HG03520 (cell line): Measurements from ENCODE around the gene ERCC3.
"Not testable (repeated sequence)": the region's sequence is repeated elsewhere in the genome, so short reads cannot be mapped to it uniquely, and the experiment has no call there.

ENCODE experiments used
- ATAC-seq: cut with Tn5 transposase; IDR thresholded peaks from one replicate; pipeline ENCODE4 v1.9.1; 2021; ENCODE audit warnings: mild to moderate bottlenecking, moderate library complexity; ENCODE audit not compliant: unreplicated experiment

Gene ERCC3

DNA sequence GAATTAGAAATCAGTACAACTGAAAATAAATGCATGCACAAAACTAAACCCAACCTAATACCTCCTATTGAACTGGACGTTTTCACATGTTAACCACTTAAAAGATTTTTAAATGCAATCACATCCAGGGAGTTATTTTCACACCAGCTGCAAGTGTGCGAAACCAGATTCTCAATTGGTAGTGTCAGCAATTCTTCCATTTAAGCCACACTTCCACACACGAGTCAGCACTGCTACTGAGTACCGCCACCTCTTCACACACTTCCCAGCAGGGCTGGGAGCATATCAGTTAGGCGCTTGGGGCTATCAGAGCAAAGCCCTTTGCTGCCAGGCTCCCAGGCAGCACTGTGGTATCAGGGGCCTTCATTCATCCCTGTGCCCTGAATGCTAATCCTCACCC lies 14.2 kb downstream of the ERCC3 start:
- no peak for ATAC-seq

DNA sequence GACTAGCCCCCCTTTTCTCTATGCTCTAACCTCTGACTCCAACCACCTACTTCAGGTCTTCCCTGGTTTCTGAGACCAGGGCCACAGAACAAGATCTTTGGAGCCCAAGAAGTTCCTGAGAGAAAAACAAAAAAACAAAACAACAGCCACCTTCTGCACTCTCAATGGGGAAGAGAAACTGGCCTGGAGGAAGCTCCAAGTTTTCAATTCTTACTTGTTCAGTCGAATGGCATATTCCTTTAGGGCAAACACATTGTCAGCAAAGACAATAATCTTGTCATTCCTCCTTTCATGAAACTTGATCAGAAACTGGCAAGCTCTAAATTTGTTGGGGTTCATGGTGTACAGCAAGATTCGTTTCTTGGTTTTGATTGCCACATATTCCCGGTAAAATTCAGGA lies 15.0 kb downstream of the ERCC3 start:
- no peak for ATAC-seq

DNA sequence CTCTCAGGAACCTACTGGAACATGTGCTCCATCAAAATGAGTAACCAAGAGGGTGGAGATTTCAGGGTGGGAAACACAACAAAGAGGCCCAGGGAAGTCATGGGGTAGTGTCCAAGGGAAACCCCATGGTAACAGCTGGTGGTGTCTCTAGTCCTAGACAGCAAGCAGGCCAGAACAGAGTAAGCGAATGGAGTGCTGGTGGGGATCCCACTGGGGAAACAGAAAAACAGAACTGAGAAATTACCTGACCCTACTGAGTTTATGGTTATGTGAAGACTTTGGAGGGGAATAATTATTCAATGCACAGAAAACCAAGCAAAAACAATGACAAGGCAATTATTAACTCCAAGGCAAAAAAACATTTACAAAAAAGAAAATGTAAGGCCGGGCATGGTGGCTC lies 16.9 kb downstream of the ERCC3 start:
- peak; percentile 67 for ATAC-seq

DNA sequence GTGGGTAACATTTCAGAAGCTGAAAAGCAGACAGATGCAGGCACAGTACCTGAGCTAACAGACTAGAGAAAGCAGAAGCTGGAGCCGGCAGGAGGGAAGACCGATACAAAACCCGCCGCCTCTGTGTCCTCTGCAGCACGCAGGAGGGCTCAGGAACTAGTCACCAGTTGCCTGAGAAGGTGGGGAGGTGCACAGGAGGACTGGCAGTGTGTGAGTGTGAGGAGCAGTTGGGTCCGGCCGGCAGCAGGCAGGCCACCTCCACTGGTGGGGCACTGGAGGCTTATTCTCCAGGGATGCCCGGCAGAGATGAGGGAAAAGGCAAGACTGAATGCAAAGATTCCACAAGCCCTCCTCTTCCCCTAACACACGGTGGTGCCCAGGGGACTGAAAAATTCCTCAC lies 18.2 kb downstream of the ERCC3 start:
- ATAC-seq = no peak

DNA sequence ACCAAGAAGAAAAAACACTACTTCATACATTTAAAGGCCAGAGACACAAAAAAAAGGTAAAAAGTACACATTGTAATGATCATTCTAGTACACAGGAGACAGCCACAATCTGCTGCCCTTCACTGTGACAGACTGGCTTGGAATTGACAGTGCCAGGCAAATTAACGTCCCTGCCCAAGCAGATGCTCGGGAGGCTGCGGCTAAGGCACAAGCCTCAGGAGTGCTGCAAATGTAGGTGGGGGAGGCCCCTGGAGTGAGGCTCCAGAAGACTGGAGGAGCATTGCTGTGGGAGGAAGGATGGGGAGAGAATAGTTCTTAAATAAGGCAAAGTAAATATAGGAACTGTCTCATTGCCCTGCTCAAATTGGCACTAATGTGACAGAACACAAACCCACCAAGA lies 18.6 kb downstream of the ERCC3 start:
- no peak for ATAC-seq

DNA sequence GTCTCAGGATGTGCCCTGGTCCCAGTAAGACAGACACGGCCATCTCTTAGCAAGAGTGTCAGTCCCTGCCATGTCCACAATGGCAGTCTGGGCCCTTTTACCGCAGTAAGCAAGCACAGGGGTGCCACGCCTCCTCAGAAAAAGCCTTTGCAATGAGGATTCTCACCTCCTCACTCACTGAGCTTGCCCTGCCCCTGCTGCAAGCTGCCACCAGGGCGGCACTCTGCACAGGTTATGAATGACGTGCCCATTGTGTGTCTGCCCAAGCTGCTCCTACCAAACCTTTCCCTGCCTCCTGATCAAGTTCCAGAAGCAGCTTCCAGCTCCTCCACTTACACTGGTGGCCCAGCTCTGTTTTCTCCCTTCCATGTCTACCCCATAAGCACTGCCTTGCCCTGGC lies 23.3 kb downstream of the ERCC3 start:
- ATAC-seq = no peak

DNA sequence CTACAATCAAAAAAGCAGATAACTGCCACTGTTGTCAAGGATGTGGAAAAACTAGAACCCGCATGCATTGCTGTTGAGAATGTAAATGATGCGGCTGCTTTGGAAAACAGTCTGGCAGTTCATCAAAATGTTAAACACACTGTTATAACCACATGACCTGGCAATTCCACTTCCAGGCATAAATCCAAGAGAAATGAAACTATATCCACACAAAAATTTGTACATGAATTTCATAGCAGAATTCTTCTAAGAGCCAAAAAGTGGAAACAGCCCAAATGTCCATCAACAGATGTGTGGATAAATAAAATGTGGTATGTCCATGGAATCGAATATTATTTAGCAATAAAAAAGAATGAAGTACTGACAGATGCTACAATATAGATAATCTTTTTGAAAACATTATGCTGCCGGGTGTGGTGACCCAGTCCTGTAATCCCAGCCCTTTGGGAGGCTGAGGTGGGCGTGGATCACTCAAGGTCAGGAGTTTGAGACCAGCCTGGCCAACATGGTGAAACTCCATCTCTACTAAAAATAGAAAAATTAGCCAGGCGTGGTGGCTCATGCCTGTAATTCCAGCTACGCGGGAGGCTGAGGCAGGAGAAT lies 32.0 kb downstream of the ERCC3 start:
- ATAC-seq = no peak

DNA sequence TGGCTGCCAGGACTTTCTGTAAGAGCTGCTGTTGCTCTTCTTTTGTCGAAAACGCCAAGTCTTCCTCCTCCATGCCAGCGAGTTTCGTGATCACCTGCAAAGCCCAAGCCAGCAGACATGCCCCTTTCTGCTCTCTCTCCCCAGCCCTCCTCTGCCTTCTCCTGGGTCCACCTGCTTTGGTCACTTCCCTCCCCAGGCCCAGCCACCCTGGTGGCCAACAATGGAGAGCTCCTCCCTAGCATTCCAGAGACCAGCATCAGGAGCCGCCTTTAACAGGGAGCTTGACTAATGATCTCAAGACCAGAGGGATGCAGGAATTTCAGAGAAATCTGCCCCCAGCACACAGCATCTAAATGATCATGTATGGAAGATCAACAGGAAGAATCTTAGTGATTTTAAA lies 34.6 kb downstream of the ERCC3 start:
- no peak for ATAC-seq

DNA sequence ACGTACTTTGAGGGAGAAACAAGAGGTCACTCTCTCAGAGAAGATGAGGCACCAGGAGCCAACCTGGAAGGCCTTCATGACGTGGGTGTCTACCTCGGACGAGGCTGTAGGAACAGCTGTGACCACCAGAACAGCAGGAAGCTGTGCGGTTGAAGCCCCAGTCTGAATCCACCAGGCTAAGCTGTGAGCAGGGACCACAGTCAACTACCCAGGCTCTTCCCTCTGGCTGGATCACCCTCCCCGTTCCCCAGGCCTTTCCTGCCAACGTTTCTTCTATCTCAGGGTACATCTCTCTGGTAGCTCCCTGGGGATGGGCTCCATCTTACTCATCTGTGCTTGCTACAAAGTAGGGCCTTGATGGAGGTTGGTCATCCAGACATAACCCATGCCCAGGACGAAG lies 37.1 kb downstream of the ERCC3 start:
- ATAC-seq = no peak

DNA sequence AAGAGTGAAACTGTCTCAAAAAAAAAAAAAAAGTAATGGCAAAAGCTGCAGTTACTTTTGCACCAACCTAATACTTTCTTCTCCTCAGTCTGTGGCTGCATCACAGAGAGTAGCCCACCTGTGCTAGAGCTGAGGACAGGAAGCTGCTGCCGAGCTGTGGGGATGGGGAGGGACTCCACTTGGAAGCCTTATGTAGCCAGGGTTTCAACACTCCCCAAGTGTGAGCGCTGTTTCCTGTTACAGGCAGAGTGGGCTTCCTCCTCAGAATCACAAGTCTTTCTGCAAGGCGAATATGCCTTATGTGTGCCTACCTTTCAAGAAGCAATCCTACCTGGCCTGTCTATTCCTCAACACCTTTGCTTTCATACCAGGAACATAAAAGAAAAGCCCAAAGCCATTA lies 37.6 kb downstream of the ERCC3 start:
- ATAC-seq = no peak

DNA sequence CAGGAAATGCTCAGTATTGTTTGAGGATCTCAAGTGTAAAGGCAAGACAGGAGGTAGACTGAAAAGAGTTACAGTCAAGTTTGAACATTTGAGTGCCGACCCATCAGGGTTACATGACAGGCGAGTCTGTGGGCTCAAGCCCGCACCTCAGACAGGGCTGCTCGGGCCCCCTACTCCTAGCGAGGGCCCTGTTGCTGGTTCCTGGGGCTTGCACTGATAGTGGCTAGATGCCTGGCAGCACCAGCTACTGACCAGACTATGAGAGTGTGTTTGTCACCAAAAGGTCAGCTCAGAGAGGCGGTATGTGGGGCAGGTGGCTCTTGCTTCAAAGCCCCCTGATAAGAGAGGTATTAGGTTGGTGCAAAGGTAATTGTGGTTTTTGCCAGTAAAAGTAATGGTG lies 38.2 kb downstream of the ERCC3 start:
- no peak for ATAC-seq

DNA sequence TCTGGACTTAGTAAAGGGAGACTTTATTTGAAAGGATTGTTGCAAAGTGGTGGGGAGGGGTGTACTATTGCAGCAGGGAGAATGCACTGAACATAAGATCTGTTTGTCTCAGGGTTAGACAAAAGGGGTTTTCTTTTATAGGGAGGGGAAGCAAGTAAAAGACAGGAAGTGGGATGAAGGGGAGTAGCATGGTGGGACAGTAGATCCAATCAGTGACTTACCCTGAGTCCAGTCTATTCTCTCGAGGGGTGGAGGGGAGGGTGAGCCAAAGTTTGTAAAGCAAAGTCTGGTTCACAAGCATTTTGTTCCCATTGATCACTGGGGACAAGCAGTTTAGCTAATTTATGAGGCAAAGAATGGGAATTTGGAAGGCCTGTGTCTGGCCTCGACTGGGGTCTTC lies 38.8 kb downstream of the ERCC3 start:
- no peak for ATAC-seq

DNA sequence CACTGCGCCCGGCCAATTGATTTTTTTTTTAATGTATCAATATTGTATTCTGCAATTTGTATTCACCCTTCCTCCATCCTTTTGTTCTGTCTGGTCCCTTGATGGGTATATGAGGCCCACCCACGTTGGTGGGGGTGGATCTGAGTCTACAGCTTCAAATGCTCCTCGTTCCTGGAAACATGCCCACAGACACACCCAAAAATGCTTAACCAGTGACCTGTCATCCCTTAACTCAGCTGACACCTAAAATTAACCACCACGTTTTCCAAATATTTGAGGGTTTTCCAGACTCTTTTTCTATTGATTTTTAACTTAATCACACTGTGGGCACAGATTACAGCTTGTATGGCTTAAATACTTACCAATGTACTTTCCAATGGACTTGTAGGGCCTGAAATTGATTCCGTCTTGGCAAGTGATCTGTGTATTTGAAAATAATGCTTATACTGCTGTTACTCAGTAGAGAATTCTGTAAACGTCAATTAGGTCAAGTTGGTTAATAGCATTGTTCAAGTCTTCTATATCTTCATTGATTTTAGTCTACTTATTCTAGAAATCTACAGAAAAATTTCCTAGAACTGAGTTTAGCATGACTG lies 39.5 kb downstream of the ERCC3 start:
- no peak for ATAC-seq

DNA sequence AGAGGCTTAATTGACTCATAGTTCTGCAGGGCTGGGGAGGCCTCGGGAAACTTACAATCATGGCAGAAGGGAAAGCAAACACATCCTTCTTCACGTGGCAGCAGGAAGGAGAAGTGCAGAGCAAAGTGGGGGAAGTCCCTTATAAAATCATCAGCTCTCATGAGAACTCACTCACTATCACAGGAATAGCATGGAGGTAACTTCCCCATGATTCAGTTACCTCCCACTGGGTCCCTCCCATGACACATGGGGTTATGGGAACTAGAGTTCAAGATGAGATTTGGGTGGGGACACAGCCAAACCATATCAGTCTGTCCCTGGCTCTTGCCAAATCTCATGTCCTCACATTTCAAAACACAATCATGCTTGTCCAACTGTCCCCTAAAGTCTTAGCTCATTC lies 52.8 kb downstream of the ERCC3 start:
- ATAC-seq = not testable (repeated sequence)

DNA sequence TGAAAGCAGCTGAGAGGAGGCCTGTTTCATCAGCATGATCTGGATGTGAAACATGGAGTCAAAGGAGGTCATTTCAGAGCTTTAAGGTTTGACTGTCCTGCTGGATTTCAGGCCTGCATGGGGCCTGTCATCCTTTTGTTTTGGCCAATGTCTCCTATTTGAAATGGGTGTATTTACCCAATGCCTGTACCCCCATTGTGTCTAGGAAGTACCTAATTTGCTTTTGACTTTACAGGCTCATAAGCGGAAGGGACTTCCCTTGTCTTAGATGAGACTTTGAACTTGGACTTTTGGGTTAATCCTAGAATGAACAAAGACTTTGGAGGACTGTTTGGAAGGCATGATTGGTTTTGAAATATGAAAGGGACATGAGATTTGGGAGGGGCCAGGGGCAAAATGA lies 54.5 kb downstream of the ERCC3 start:
- ATAC-seq = no peak

DNA sequence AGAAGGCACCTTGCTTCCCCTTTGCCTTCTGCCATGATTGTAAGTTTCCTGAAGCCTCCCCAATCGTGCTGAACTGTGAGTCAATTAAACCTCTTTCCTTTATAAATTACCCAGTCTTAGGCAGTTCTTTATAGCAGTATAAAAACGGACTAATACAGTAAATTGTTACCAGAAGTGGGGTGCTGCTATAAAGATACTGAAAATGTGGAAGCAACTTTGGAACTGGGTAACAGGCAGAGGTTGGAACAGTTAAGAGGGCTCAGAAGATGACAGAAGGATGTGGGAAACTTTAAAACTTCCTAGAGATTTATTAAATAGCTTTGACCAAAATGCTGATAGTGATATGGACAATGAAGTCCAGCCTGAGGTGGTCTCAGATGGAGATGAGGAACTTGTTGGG lies 56.2 kb downstream of the ERCC3 start:
- not testable (repeated sequence) for ATAC-seq

DNA sequence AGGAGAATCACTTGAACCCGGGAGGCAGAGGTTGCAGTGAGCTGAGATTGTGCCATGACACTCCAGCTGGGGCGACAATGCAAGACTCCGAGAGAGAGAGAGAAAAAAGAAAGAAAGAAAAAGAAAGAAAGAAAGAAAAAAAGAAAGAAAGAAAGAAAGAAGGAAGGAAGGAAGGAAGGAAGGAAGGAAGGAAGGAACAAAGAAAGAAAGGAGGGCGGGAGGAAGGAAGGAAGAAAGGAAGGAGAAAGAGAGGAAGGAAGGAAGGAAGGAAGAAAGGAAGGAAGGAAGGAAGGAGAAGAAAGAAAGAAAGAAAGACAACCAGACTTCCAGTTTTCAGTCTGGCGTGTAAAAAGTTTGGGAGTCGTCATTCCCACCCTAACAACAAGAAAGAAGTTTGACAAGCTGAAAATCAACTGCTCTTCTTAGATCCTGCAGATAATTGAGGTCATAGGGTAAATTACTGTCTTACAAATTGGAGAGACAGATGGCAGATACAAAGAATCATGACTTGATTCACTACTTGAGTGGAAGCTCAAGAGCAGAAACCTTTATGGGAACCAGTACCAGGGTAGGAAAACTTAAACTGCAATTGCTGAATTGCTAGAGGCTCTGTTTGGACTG lies 58.8 kb downstream of the ERCC3 start:
- ATAC-seq = no peak

DNA sequence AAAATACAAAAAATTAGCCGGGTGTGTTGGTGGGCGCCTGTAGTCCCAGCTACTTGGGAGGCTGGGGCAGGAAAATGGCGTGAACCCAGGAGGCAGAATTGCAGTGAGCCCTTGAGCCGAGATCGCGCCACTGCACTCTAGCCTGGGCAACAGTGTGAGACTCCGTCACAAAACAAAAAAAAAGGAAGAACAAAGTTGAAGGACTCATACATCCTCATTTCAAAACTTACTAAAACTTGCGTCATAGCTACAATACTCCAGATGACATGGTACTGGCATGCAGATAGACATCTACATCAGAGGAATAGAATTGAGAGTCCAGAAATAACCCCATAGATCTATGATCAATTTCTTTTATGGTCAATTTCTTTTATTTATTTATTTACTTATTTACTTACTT lies 60.2 kb downstream of the ERCC3 start:
- ATAC-seq = no peak

DNA sequence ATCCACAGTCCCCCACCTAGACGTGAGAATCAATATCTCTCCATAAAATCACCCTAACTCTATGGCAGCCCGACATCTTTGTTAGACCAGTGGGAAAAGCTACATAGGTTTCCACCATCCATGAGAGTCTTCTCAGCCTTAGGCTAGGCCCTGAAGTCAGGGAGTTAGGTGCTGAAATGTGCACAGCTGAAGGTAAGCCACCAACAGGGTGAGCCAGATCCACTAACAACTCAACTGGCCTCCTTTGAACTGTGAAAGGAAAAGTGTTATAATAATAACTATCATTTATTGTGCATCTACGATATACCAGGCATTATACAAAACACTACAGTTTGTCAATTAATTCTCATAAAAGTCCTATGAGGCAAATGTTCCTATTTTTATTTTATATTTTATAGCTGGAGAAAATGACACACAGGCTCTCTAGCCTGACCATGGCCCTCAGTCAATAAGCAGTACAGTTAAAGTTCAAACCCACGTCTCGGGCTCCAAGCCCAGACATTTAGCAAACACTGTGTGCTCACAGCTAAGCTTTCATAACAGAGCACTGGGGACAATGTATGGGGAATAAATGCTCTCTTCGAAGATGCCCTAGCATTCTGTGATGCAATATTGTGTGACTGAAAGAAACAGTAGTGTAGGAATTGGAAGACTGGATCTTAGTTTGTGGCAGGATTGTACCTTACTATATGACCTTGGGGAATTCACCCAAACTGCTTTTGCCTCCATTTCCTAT lies 62.6 kb downstream of the ERCC3 start:
- ATAC-seq = no peak

DNA sequence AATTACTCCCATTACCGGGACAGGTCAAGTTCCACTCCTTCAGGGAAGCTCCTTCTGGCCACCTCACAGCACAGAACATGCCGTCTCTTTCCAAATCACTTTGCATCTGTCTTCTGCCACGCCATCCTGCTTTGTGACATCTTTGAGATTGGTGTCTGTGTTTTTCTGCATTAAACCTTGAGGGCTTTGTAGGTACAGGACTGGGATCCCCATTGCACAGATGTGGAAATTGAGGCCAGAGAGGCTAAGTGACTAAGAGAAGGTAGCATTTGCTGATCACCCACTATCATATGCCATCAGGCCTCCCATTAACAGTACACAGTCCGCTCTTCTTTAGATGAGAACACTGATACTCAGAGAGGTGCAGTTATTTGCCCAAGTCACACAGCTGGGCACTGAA lies 64.4 kb downstream of the ERCC3 start:
- ATAC-seq = no peak

DNA sequence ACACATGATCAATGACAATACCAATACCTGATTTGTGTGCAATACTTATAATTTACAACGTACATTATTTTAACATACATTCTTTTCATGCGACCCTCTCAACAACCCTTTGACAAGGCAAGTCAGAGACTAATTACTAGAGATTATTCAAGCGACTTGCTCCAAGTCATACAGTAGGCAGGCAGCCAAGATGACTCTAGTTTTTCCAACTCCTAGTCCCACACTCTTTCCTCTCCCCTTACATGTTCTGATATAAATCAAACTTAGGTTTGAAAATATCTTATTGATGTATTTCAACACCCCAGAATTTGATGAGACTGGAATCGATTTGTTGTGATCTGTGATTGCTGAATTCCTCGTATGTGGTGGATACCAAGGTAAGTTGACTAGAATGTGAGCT lies 65.8 kb downstream of the ERCC3 start:
- no peak for ATAC-seq

DNA sequence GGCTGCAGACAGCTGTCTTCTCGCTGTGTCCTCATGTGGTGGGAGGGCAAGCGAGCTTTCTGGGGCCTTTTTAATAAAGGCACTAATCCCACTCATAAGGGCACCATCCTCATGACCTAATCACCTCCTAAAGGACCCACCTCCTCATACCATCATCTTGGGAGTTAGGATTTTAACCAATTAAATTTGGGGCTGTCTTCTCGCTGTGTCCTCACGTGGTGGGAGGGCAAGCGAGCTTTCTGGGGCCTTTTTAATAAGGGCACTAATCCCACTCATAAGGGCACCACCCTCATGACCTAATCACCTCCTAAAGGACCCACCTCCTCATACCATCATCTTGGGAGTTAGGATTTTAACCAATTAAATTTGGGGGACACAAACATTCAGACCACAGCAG lies 66.7 kb downstream of the ERCC3 start:
- ATAC-seq = not testable (repeated sequence)
